ENCODE results near the gene FOXD3.
A peak's percentile ranks its signal among the peaks of the same experiment; 100 is the strongest.

Gene FOXD3

DNA sequence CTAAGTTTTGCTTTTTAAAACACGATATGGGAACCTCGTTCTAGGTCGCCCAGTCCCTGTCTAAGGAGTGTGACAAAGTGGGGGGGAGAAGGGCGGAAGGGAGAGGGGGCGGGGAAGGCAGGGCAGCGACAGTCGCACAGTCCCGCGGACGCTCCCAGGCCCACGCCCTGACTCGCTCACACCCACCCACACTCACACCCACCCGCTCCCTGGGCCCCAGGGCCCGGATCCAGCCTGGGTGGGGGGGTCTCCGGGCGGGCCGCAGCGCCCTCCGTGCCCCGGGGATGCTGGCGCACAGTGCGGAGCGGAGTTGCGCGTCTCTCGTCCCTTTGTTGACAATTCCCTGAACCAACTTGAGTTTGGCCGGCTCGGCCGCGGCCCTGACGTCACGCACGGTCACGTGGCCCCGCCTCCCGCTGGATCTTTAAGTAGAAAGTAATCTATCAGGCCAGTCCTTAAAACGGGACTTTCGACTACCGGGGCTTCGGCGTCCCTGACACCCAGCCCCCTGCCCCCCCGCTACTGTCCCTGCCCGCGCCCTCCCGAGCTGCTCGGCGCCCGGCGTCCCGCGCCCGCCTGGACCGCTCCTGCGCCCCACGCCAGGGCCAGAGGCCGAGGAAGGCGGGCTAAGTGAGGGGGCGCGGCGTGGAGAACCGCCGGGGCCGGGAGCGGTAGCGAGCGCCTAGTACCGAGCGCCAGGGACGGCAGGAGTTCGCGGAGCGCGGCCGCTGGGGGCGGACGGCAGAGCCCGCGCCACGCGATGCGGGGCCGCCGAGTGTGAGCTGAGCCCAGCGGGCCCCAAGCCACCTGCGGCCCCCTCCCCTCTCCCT lies at the start of gene FOXD3:
TSS of gene FOXD3 (plus strand) at position 454 of the 830 bp plus-strand sequence. CDS start 492 bp downstream, outside the sequence.
- DNase-seq, result peak; percentile 43

DNA sequence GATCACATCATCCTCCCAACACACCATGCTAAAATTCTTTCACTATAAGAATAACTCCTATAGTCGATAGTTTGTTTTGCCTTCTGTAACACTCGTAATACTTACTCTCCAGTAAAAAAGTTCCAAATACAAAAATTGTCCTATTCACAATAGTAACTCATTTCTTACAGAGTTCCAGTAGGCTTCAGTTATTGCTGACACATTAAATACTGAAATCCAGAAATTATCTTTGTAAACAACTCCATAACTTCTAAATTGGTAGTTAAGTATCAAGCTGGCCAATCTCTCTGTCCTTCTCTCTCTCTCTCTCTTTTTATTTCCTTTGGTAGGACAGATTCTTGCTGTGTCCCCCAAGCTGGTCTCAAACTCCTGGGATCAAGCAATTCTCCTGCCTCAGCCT lies 49.6 kb upstream of the FOXD3 start:
- no peak for DNase-seq

DNA sequence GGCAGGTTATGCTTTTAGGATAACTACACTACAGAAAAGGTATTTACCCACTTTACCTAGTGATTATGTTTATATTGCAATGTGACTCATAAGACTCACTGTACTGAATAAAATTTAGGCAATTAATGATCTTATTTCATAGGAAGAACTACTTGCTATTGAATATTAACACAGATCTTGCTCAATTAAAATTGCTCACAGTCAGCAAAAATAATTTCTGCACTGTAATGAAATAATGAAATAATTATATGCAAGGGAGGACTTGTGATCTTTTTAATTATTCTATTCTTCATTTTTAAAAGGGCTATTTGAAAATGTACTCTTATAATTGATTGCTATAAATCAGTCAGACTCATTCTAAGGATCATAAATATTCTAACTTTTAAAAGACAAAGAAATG lies 48.0 kb upstream of the FOXD3 start:
- DNase-seq, result no peak

DNA sequence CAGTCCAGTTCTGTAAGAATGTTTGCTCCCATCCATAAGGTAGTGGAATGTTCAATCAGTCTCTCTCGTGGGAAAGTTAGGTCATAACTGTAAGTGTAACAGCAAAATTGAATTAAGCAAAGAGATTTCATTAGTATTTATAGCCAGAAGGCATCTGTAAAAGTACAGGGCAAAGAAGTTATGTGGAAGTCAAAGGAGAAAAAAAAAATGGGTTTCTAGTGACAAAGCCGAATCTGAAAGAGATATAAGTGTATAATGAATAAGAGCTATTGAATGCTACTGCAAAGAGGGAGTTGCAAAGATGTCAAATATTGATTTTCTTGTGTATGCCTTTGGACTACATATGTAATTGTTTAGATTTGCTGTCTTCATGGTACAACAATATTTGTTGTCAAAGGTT lies 47.4 kb upstream of the FOXD3 start:
- DNase-seq, result no peak

DNA sequence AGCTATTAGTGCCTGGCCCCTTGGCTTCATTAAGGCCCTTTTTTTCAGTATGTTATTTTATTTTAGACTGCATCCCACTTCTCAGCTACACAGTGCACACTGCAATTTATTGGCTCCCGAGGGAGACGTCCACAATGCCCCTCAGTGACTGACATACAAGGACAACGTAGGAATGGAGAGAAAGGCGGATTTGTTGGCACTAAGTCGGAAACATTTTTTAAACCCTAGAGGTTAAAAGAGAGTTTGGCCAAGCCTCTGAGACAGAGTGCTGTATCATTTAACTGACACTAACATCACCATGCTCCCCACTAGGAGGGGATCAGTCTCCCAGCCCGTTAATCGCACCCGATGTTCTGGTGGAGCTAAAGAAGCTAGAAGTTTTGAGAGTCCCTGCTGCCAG lies 45.7 kb upstream of the FOXD3 start:
- no peak for DNase-seq

DNA sequence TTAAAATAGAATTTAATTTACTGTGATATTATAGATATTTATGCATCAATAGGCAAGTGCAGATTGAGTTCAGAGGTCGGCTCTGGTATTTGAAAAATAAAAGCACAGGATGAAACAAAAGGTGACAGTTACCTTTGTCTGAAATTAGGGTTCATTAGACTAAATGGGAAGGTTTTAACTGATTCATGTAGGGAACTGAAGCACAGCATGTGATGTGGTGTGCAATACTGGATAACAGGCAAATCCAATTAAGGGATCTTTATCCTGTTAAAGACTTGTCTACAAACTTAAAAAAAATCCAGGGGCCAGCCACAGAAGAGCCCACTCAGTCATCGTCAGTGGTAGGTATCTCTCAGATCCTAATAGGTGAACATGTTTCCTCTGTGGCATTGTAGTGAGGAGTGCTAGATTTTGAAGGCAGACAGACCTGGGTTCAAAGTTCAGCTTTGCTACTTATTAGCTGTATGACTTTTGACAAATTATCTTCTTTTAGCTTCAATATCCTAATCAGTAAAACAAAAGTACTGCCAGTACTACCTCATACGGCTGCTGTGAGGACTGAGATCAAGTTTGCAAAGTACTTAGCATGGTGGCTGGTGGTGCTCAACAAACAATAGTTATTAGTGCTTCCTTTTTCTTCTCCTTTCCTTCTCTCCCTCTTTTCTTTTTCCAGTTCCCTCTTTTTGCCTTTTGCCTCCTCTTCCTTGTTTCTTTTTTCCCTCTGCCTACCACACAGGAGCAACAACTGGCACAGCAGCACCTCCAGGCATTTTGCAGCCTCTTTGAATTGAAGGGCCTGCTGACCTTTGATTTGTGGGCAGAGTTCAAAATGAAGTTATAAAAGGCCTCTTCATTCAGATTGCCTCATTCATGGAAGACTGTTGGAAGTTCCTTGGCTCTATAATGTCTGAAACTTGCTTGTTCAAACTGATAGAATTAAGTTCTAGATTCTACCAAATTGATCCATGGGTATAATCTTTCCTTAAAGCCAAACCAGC lies 44.9 kb upstream of the FOXD3 start:
- DNase-seq, result no peak

DNA sequence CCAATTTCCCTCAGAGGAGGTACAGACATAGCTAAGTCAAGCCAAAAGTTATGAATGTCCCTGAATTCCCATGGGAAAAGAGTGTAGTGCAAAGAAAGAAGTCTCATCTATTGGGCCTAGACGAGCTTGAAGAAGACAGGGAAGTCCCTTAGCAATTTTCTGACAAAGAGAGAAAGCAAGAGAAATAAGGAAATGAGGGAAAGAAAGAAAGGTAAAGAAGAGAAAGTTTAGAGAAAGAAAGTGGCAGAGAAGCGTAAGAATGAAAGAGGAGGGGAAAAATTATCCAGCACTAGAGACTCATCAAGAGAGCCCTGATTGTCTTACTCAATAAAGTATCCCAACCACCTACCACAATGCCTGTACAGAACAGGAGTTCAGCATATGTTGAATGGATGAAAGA lies 40.6 kb upstream of the FOXD3 start:
- no peak for DNase-seq

DNA sequence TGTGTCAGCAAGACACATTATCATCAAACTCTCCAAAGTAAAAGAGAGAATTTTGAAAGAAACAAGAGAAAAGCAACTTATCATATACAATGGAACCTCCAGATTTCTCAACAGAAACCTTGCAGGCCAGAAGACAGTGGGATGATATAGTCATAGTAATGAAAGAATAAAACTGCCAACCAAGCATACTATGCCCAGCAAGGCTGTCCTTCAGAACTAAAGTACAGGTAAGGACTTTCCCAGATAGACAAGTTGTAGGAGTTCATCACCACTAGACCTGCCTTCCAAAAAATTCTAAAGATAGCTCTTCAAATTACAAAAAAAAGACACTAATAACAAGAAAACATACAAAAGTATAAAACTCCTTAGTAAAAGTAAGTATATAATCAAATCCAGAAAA lies 33.2 kb upstream of the FOXD3 start:
- no peak for DNase-seq

DNA sequence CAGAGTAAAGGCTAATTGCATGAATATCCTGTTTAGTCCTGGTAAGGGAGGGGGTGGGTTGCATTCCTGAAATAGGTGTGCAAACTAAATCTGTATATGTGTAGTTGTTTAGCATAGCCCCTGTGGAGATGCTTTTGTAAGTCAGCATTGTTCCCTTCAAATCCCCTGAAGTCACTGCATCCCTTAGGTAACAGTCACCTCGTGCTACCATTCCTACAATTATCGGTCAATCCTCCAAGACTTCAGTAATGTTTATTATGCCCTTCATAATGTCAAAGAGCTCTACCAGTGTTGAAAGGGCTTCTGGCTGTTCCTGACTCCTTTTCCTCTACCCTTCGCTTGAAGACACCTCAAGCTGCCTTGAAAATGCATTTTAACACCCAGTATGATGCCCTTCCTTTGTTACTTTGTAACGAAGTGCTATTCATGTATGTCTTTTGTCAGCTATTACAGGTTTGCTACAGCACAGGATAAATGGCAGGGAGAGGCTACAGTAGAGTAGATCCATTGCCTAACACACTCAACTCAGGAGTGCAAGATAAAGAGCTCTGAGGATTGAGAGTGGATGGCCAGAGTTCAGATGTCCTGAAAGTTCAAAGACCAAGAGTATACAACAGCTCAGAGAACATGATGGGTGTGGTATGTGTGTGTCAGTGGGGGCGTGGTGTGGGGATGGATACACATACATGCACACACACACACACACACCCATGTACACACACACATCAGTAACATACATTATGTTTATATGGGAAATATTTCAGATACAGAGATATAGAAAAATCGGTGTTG lies 27.4 kb upstream of the FOXD3 start:
- no peak for DNase-seq

DNA sequence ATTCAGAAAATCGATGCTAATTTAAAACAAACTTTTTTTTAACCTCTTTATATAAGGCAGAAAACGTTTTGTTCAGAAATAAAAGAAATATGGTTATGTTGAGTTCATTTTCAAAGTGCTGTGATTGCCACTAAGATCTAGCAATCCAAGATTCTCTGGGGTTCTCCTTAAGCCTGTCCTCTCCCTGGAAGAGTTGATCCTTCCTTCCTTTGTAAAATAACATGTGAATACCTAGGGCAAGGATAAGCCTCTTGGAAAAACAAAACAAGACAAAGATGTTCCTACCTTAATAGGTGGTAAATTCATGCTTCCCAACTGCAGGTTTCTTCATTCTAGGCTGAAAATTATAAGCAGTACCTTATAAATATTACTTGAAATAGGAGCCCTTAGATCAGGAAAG lies 18.0 kb upstream of the FOXD3 start:
- no peak for DNase-seq

DNA sequence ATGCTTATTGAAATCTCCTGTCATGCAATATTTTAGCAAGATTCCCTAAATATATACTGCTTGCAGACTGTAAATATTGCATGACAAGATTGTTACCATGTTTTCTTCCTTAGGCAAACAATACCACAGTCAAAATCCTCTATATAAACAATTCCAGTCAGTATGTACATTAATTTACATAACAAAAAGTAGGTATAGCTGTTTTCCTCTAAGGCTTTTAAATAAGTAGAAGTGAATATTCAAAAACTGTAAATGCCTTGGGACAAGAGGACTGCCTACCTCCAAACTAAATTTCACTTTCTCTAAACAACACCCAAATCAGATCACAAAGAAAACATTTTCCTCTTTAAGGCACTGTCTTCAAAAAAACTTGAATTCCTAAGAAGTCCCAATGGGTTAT lies 17.3 kb upstream of the FOXD3 start:
- no peak for DNase-seq

DNA sequence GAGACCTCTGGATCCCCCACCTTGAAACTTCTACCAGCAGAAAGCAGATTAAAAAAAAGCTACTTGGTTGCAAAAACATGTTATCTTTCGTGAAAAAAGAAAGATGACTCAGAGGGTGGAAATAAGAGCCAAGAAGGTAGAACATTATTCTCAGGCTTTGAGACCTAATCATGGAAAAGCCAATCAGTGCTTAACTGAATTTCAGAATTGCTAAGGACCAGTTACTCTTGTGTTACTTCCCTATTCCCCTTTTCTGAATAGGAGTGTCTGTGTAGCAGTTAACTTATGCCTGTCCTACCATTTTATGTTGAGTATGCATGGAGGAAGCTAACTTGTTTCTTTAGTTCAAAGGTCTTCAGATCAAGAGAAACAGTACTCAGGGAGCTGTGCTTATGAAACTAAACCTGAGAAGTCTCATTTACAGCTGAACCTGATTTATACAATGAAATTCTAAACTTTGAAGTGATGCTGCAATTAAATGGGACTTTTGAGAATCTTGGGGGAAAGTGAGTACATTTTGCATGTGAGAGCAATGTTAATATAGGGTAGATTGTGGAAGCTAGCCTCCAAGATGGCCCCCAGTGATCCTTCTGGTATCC lies 15.1 kb upstream of the FOXD3 start:
- DNase-seq, result no peak

DNA sequence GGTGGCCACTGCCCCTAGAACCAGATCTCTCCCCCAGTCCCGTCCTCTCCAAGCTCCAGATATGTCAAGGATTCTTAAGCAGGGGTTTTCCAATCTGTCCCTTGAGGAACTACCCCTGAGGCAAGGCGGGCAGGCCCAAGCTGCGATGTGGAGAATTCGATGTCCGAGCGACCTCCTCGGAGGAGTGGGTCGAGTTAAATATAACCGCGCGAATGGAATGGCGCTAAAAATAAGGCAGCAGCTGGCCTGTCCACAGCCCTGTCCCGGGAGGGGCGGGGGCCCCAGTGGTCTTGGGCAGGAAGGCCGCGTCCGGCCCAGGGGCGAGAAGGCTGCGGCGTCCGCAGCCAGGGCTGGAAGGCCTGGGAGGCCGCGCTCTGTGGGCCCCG lies 5.8 kb upstream of the FOXD3 start:
- DNase-seq, result no peak

DNA sequence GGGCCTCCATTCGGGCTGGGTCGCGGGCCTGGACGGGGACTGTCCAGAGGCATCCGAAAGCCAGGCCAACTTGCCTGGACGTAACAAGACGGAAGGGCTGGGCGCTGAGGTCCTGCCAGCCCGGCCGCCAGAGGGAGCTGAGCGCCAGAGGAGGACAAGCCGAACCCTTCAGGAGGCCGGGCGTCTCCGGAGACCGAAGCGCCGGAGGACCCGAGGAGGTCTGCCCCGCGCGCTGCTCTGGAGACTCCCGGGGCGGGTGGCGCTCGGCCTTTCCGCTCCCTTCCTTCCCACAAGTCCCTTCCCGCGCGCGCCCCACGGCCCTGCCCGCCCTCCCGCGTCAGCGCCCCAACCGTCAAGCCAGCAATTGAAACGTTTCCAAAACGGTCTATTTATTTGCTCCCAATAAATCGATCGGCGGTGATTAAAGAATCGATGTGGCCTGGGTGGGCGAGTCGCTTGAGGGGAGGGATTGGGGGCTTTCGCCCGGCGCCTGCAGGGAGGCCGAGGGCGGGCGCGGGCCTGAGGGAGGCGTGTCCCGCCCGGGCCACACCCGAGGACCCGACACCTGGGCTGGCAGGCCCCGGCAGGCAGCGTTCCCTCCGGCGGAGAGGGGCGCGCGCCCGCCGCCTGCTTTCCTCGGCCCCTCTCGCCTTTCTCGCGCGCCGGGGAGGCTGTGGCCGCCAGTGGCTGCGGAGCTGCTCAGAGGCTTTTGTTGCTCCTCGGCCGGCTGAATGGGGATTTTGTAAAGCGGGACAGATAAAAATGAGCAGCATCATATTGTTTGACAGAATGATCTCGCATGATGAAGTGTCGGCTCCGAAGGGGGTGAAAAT lies 5.2 kb upstream of the FOXD3 start:
- DNase-seq, result peak; percentile 85

DNA sequence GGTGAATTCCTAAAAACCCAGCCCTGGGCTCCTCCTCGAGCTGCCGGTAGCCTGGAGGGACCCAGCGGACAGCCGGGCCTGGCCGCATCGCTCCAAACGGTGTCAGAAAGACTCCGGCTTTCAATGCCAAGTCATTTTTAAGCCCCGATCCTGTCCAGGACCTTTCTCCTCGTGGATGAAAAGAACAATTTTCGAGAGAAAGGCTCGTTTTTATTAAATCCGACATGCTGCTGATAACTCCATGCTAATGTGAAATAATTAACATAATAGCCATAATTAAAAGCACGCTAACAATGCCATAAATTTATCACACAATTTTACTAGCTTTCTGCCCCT lies 4.6 kb upstream of the FOXD3 start:
- DNase-seq, result peak; percentile 15

DNA sequence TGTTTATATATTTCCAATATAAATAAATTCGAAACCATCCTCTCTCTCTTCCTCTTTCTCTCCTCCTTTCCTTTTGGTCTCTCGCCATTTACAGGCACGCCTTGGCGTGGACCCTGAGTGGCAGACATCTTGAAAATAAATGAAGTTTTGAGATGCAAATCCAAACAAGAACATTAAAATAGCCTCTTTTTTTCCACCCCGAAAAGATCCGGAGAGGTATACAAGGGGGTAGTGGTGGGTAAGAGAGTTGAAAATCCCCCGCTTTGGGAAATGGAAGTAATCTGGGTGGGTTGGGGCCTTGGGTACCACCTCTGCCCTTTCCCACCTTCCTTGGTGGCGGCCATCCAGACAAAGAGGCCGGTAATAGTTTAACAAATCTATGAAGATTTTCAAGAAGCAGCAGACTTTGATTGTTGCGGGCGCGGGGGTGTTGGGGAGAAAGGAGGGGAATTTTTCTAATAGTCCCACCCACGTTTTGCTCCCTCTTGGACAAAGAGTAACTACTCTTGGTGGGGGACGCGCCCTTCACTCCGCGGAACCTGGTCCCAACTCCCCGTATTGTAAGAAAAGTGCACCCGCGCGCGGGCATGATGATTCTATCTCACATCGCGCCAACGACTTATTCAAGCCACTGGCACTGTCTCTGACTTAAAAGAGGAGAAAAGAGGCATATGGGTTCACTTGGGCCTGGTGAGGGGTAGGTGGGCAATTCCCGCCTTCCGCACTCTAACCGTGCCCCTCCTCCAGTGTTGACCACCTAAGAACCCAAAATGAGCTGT lies 4.0 kb upstream of the FOXD3 start:
- DNase-seq, result no peak

DNA sequence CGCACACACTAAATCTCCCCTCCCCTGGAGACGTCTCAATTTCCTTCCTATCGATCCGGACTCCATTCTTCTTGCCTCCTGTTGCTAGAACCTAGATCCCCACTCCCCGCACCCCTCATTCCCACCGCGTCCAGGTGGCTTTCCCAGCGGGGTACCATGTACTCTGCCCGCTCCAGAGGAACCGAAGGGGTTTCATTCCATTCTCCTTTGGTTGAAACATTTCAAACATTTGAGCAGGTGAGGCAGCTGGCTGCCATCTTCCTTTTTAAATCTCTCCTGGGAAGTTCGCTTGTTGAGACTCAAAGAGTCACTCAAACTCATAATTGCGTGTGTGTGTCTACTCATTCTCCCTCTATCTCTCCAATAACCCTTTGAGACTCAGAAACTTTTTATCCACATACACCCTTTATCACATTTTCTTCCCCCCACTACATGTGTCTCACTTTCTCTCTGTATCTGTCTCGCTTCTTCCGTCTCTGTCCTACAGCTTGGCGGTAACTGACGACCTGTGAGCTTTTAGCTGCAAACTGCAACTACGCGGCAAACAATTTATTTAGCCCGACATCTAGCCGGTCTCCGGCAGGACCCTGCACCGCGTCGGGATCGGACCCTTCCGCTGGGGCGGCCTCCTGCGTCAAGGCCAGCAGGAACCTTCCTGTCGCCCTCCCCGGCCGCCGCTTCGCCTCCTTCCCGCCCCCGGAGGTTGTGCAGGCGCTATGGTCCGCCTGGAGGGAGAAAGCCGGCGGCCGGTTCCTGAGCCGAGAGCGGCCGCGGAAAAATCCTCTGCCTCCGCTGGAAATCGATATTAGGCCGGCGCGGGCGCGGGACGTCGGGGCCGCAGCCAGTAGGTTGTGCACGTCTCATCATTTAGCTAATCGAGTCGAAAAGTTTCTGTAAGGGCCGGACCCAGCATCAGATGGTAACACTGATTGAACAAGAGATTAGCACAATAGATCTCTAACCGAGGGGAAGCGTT lies 3.0 kb upstream of the FOXD3 start:
- DNase-seq, result no peak

DNA sequence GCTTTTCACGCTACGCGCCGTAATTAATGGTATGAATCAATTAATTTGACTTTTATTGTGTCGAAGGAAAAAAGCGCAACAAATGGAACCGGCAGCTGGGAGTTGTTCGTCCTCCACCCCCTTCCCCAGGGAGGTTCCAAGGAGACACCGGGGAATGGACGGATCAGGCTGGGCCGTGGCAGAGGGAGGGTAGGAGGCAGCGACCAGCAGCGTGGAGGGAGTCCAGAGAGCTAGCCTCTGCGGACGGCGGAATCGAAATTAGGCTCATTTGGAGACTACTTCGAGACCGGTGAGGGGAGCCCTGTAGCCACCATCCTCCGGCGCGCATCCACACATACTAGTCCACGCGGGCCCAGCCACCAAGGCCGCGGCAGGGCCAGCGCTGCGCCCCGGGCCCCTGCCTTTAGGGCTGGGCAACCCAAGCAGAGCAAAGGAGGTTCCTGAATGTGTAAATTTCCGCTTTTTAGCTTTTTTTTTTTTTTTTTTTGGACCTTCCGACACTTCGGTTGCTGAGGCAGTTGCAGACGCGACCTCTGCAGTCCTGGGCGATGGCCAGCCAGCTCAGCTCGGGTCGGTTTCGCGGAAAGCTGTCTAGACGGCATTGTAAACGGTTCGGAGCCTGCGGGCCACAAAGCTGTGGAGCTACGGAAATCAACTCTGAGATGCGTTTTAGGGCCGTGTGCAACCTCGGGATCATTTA lies 2.2 kb upstream of the FOXD3 start:
- no peak for DNase-seq

All from NCI-H2171 (cell line).